Measurements from ENCODE around the gene XRCC3.

The XRCC3 gene

GRCh38 chr14:103743691-103744090 is 28.4 kb upstream of the XRCC3 start:
- no peak overlapping the region for H3K4me3 ChIP-seq (ENCODE audit: low read length)
- no peak for DNase-seq (ENCODE audit: low read depth)
- no peak for TF ChIP-seq CTCF (conservative IDR thresholded peaks at IDR 0.05; ENCODE audit: low read depth, low read length)

- DNase-seq (ENCODE audit: low read depth), result peak; percentile 85
- no peak for TF ChIP-seq CTCF (conservative IDR thresholded peaks at IDR 0.05; ENCODE audit: low read depth, low read length)
- H3K4me3 ChIP-seq (ENCODE audit: low read length), result no peak overlapping the region
Measured at GRCh38 chr14:103742499-103743255, 27.4 kb upstream of the XRCC3 start.

DNA sequence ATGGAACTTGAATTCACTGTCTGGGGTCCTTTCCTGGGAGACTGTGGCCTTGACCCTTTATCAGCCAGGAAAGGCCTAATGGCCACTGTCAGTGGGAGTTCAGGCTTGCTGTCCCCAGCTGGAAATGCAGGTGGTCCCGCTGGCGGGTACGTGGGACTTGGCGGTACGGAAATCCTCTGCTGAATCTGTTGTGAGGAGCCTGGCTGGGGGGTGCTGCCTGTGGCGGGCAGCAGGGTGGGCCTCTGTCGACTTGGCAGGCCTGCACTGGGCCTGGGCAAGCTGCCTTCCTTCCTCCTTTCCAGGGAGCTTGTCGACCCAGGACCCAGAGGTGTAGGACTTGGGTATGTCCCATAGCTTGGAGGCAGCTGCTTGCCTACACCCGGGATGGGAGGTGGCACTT is 26.6 kb upstream of the XRCC3 start:
- TF ChIP-seq CTCF (conservative IDR thresholded peaks at IDR 0.05; ENCODE audit: low read depth, low read length), result no peak
- no peak for DNase-seq (ENCODE audit: low read depth)
- H3K4me3 ChIP-seq (ENCODE audit: low read length), result no peak overlapping the region

DNA sequence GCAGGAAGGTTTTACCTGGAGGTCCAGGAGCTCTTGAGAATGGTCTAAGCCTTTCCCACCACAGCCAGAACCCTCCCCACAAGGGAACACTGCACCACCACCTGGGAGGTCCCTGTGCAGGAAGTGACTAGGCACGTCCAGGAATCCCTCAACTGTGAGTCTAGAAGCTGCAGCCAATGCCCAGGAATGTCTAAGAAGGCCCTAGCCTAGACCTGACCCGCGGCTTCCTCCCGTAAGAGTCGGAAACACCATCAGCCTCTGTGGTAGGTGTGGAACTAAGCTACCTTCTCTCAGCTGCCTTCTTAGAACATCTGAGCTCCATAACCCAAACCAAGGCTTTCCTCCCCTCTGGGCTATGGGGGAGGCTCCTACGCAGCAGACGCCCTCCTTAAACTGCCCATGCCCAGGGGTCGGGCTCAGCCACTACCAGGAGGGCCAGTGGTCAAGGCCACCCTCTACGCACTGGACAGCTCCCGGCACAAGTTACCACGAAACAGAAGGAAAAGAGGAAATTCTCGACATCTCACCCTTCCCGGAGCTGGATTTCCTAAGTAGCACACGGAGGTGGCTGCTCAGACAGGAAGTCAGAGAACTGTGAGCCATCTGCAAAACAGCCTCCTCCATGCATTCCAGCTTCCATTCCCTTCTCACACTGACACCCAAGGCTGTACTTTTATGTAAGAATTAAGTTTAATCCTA is 25.9 kb upstream of the XRCC3 start:
- no peak overlapping the region for H3K4me3 ChIP-seq (ENCODE audit: low read length)
- no peak for DNase-seq (ENCODE audit: low read depth)
- TF ChIP-seq CTCF (conservative IDR thresholded peaks at IDR 0.05; ENCODE audit: low read depth, low read length), result no peak

GRCh38 chr14:103739793-103740501 is 24.7 kb upstream of the XRCC3 start:
- no peak for TF ChIP-seq CTCF (conservative IDR thresholded peaks at IDR 0.05; ENCODE audit: low read depth, low read length)

DNA sequence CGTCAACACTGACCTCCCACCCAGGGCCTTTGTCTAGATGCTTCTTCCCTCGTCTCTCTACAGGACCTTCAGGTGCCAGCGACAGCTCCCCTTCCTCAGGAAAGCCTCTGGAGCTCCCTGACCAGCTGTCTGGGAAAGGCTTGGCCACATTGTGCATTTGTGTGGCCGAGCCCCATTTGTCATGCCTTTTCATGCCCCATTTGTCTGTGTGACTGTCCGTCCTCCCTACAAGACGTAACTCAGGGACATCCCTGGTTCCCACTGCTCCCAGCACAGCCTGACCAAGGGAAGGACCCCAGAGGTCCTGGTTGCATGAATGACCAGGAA is 24.2 kb upstream of the XRCC3 start:
- H3K4me3 ChIP-seq (ENCODE audit: low read length), result no peak overlapping the region
- no peak for DNase-seq (ENCODE audit: low read depth)
- TF ChIP-seq CTCF (conservative IDR thresholded peaks at IDR 0.05; ENCODE audit: low read depth, low read length), result no peak

More at GRCh38 chr14:103739793-103740501, 24.7 kb upstream of the XRCC3 start:
- no peak for DNase-seq (ENCODE audit: low read depth)
- no peak overlapping the region for H3K4me3 ChIP-seq (ENCODE audit: low read length)
